ENCODE results near the gene MRPL17.

Gene MRPL17

DNA sequence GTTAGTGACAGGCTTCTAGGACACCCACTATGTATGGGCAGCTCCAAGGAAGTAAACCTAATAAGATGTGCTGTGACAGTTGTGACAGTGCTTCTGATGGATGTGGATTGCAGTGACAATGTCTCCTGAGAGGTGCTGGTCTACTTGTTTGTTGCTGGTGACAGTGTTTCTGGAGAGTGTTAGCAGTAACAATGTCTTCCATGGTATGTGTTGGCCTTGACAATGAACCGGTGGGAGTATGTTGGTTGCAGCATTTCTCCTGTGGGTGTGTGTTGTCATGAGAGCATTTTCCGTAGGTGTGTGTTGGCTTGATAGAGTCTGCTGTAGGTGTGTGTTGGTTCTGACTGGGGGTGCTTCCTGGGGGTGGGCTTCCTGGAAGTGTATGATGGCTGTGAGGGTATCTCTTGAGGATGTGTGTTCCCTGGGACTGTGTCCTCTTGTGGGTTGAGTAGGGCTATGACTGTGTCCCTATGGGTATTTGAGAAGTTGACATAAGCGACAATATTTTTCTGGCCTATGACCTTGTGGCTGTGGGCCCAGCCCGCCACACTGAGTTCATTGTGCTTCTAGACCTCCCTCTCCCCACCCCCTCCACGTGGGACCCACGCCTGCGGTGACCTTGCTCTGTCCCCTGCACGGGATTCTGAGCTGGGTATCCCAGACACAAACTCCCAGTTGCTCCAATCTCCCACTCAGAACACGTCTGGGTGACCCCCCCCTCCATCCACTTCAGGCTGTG is 28.7 kb downstream of the MRPL17 start:
- TF ChIP-seq CTCF (IDR thresholded peaks at IDR 0.05; ENCODE audit: low read depth, low read length): no peak
- DNase-seq (ENCODE audit: extremely low read depth, low read depth): no peak

DNA sequence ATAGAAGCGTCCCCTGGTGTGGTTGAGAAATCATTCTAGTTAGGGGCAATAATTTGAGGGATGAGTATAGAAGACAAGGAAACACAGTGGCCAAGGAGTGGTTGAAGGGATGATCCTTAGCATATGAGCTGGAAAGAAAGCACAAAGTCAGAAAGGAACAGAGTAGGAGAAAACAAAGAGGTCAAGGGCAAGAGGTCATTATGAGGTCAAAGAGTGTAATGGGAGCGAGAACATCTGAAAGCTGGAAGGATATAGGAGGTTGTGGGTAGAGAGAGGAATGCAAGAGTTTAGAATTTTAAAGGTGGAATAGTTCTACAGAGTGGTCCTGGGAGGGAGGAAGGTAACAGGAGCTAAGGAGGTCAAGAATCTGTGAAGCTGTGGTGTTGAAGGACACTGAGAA is 29.5 kb downstream of the MRPL17 start:
- TF ChIP-seq CTCF (IDR thresholded peaks at IDR 0.05; ENCODE audit: low read depth, low read length): no peak
- no peak for DNase-seq (ENCODE audit: extremely low read depth, low read depth)

DNA sequence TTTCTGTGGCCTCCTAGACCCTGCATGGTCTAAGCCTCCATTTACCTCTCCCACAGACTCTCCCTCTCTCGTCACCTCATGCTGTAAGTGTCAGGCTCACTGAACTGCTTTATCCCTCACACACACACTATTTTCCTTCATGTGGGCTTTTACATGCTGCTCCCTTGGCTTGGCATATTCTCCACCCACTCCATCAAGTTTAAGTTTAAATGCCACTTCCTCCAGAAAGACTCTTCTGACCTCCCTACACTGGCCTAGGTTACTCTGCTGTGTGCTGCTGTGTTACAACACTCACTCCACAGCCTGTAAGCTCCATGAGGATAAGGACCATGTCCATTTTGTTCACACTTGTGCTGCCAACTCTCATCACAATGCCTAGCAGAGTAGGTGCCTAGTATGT is 30.0 kb downstream of the MRPL17 start:
- TF ChIP-seq CTCF (IDR thresholded peaks at IDR 0.05; ENCODE audit: low read depth, low read length): no peak
- no peak for DNase-seq (ENCODE audit: extremely low read depth, low read depth)

DNA sequence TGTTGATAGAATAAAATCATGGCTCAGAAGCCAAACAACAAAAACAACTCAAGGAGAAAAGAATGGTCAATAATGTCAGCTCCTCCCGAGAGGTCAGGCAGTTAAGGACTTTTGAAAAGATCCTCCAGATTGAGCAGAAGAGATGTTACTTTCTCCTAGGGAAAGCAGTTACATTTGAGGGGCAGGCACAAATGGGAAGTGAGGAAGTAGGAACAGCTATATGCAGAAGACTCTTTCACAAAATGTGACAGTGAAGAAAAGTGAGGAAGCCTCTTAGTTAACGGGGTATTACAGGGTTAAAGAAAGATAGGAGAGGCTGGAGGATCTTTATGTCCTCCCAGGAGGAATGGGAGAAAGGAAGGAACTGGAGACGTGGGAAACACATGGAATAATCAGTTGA is 31.0 kb downstream of the MRPL17 start:
- TF ChIP-seq CTCF (IDR thresholded peaks at IDR 0.05; ENCODE audit: low read depth, low read length): no peak
- no peak for DNase-seq (ENCODE audit: extremely low read depth, low read depth)

GRCh38 chr11:6650980-6651379 is 32.2 kb downstream of the MRPL17 start:
- no peak for TF ChIP-seq CTCF (IDR thresholded peaks at IDR 0.05; ENCODE audit: low read depth, low read length)
- no peak for DNase-seq (ENCODE audit: extremely low read depth, low read depth)

GRCh38 chr11:6650104-6650503 is 33.0 kb downstream of the MRPL17 start:
- TF ChIP-seq CTCF (IDR thresholded peaks at IDR 0.05; ENCODE audit: low read depth, low read length): no peak
- no peak for DNase-seq (ENCODE audit: extremely low read depth, low read depth)

DNA sequence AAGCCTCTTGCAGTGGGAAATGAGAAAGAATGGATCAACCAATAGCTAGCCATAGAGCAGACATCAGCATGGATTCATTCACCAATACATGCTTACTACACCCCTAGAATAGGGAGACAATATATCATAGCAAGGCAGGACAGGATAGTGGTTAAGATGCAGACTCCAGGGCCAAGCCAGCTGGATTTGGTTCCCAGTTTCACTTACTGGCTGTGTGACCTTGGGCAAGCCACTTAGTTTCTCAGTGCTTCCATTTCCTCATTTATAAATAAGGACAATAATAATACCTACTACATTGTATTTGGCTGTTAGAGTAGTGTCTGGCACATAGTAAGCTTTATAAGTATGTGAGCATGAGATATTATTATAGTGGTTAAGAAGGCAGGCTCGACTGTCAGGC is 34.6 kb downstream of the MRPL17 start:
- DNase-seq (ENCODE audit: extremely low read depth, low read depth): no peak
- no peak for TF ChIP-seq CTCF (IDR thresholded peaks at IDR 0.05; ENCODE audit: low read depth, low read length)

Measured in AG09319 (cell line).